Measurements from ENCODE around the gene FRMPD2.

- TF ChIP-seq CTCF (IDR thresholded peaks at IDR 0.05), result no peak
- TF ChIP-seq POLR2A (IDR thresholded peaks at IDR 0.05), result no peak
Observed at GRCh38 chr10:48197236-48197899, 77.1 kb downstream of the FRMPD2 start.

All from lower leg skin (tissue), 3 donors.